Retina (tissue), 1 donor: Measurements from ENCODE around the gene PSMC3.

ENCODE experiments used
- DNase-seq: peaks from one replicate; pipeline ENCODE4 v3.0.0-alpha.2; 2016

The PSMC3 gene

GRCh38 chr11:47426062-47426956 lies at the start of gene PSMC3:
TSS of gene PSMC3 (minus strand) at chr11:47426439. CDS start at chr11:47426279, 160 bp downstream.
- DNase-seq = peak; percentile 99

GRCh38 chr11:47470671-47471070 lies 44.4 kb upstream of the PSMC3 start:
- DNase-seq = no peak

GRCh38 chr11:47469361-47470179 lies 43.3 kb upstream of the PSMC3 start:
- no peak for DNase-seq

GRCh38 chr11:47468598-47469214 lies 42.5 kb upstream of the PSMC3 start:
- no peak for DNase-seq

- no peak for DNase-seq
Measured at GRCh38 chr11:47467357-47467756, 41.1 kb upstream of the PSMC3 start.

- no peak for DNase-seq
Measured at GRCh38 chr11:47466701-47467250, 40.5 kb upstream of the PSMC3 start.

GRCh38 chr11:47466201-47466600 lies 40.0 kb upstream of the PSMC3 start:
- no peak for DNase-seq

GRCh38 chr11:47464483-47464882 lies 38.2 kb upstream of the PSMC3 start:
- peak; percentile 47 for DNase-seq

GRCh38 chr11:47461876-47462275 lies 35.6 kb upstream of the PSMC3 start:
- DNase-seq = no peak

- no peak for DNase-seq
Measured at GRCh38 chr11:47460571-47461235, 34.5 kb upstream of the PSMC3 start.

- peak; percentile 45 for DNase-seq
Measured at GRCh38 chr11:47454258-47454671, 28.0 kb upstream of the PSMC3 start.

GRCh38 chr11:47453365-47453764 lies 27.1 kb upstream of the PSMC3 start:
- no peak for DNase-seq

GRCh38 chr11:47451990-47452389 lies 25.8 kb upstream of the PSMC3 start:
- DNase-seq = no peak

- DNase-seq = no peak
Measured at GRCh38 chr11:47451436-47451835, 25.2 kb upstream of the PSMC3 start.

- no peak for DNase-seq
Measured at GRCh38 chr11:47449541-47449940, 23.3 kb upstream of the PSMC3 start.

- no peak for DNase-seq
Measured at GRCh38 chr11:47448566-47449427, 22.6 kb upstream of the PSMC3 start, which contains the start of gene RAPSN. TSS of gene RAPSN (minus strand) at chr11:47449136. CDS start at chr11:47448964, 172 bp downstream.

- no peak for DNase-seq
Measured at GRCh38 chr11:47447906-47448305, 21.7 kb upstream of the PSMC3 start.

- no peak for DNase-seq
Measured at GRCh38 chr11:47446833-47447232, 20.6 kb upstream of the PSMC3 start.

- no peak for DNase-seq
Measured at GRCh38 chr11:47445840-47446239, 19.6 kb upstream of the PSMC3 start.

- DNase-seq = no peak
Measured at GRCh38 chr11:47443817-47444216, 17.6 kb upstream of the PSMC3 start.

- no peak for DNase-seq
Measured at GRCh38 chr11:47443028-47443700, 16.9 kb upstream of the PSMC3 start.
